Body of pancreas (tissue), 4 donors: ENCODE data around the gene TMEM178B. TPM values are rescaled to one million over a fixed set of nuclear protein-coding genes. Genes with fewer than 3 reads are reported as not detected.
A peak's percentile ranks its signal among the peaks of the same experiment; 100 is the strongest.

Experiments
- ATAC-seq: fragments of 150-250 bp; one replicate; pipeline ENCODE4 v1.9.1; 2016
- DNase-seq, 4 donors: peaks; one replicate each; pipeline ENCODE4 v3.0.0-alpha.2; 2019
- H3K27ac ChIP-seq, 4 donors: fragments of 200-600 bp; sonication (generic); 1 replicate in 3 of 4; 2 replicates in 1 of 4; pipeline versions ENCODE4 v1.5.1 to v1.6.1; 2016 to 2019; ENCODE audit warnings: mild to moderate bottlenecking in 1 of 4, mixed read lengths in 1 of 4, moderate library complexity in 1 of 4
- H3K27me3 ChIP-seq, 2 donors: fragments of 200-600 bp; sonication (generic); one replicate each; pipeline ENCODE4 v1.6.0; 2016; ENCODE audit warnings: mild to moderate bottlenecking in 1 of 2
- H3K36me3 ChIP-seq, 2 donors: fragments of 200-600 bp; sonication (generic); replicated peaks in 1 of 2; 2 replicates each; pipeline ENCODE4 v1.5.1; 2016; ENCODE audit warnings: low read depth in 2 of 2; ENCODE audit not compliant: insufficient read depth in 1 of 2
- H3K4me1 ChIP-seq: fragments of 200-600 bp; sonication (generic); one replicate; pipeline ENCODE4 v1.6.0; 2016
- H3K4me3 ChIP-seq, 2 donors: fragments of 200-600 bp; sonication (generic); 1 replicate in 1 of 2; 2 replicates in 1 of 2; pipeline ENCODE4 v1.5.1; 2016 to 2019
- H3K9me3 ChIP-seq, 3 donors: fragments of 200-600 bp; sonication (generic); 1 replicate in 2 of 3; 2 replicates in 1 of 3; pipeline ENCODE4 v1.5.1; 2016
- POLR2A ChIP-seq, 3 donors: fragments of 450-650 bp; IDR thresholded peaks; one replicate each; pipeline ENCODE4 v1.6.1; 2016; ENCODE audit warnings: antibody characterized with exemption in 3 of 3, mild to moderate bottlenecking in 2 of 3
- WGBS, 2 donors: methylation state at CpG; one replicate each; pipeline ENCODE4 v1.1.5; 2017; 5-methylcytosine and 5-hydroxymethylcytosine counted together
- intact Hi-C: fragments of 100-400 bp; cut with DNase I; formaldehyde crosslinking; loops from one replicate; pipeline ENCODE4 v1.15.1; 2023
- total RNA-seq, 2 donors: library from RNA; depleted of rRNA; stranded (reverse); fragments of >200 nt; gene quantifications; one replicate each; pipeline ENCODE4 v1.1.0, GENCODE V29; 2016
- TF ChIP-seq, protein P1 (sequence below), 7 experiments: fragments of 450-650 bp in 4 of 7; fragments of 200-600 bp in 3 of 7; sonication (generic) in 3 of 7; IDR thresholded peaks; one replicate each; pipeline ENCODE4 v1.5.1; 2016 to 2019; ENCODE audit warnings: antibody characterized with exemption in 7 of 7

The TMEM178B gene
- total RNA-seq, 2 donors from 2014 or later, result 1.0 to 11.9 TPM

DNA sequence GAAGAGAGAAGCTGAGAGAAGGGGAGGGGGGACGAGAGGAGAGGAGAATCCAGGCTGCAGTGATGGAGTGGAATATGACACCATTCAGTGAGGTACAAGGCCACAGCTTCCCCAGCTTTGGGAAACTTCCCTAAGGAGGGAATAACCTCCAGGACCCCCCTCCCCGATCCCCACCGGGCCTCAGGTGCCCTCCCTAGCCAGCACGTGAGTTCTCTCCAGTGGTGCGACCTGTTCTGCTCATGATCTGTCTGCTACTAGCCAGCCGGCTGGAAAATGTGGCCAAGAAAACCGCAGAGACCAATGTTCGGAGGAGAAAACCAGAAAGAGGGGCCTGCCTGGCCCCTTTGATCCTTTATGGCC lies 437.4 kb downstream of the TMEM178B start:
- H3K4me1 ChIP-seq, result peaks cover 12% of the 10 kb centered on the region
- H3K9me3 ChIP-seq, result no peaks in the 10 kb centered on the region
- 0 to 2% methylated on average over 8 of the region's 8 CpGs for WGBS, 2 donors
- no peaks in the 10 kb centered on the region for H3K36me3 ChIP-seq
- intact Hi-C loops, result no loop called here
- DNase-seq (peak in 1 of 4 donors; percentile 12), ATAC-seq (no peak)
- H3K4me3 ChIP-seq, result no peak overlapping the region
- H3K27me3 ChIP-seq, result peaks cover 0 to 3% of the 10 kb centered on the region in 2 donors
- no peak for TF ChIP-seq POLR2A (IDR thresholded peaks at IDR 0.05)
- TF ChIP-seq, protein P1, sequence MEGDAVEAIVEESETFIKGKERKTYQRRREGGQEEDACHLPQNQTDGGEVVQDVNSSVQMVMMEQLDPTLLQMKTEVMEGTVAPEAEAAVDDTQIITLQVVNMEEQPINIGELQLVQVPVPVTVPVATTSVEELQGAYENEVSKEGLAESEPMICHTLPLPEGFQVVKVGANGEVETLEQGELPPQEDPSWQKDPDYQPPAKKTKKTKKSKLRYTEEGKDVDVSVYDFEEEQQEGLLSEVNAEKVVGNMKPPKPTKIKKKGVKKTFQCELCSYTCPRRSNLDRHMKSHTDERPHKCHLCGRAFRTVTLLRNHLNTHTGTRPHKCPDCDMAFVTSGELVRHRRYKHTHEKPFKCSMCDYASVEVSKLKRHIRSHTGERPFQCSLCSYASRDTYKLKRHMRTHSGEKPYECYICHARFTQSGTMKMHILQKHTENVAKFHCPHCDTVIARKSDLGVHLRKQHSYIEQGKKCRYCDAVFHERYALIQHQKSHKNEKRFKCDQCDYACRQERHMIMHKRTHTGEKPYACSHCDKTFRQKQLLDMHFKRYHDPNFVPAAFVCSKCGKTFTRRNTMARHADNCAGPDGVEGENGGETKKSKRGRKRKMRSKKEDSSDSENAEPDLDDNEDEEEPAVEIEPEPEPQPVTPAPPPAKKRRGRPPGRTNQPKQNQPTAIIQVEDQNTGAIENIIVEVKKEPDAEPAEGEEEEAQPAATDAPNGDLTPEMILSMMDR (IDR thresholded peaks at IDR 0.05), result no peak
- H3K27ac ChIP-seq, result no peak overlapping the region

DNA sequence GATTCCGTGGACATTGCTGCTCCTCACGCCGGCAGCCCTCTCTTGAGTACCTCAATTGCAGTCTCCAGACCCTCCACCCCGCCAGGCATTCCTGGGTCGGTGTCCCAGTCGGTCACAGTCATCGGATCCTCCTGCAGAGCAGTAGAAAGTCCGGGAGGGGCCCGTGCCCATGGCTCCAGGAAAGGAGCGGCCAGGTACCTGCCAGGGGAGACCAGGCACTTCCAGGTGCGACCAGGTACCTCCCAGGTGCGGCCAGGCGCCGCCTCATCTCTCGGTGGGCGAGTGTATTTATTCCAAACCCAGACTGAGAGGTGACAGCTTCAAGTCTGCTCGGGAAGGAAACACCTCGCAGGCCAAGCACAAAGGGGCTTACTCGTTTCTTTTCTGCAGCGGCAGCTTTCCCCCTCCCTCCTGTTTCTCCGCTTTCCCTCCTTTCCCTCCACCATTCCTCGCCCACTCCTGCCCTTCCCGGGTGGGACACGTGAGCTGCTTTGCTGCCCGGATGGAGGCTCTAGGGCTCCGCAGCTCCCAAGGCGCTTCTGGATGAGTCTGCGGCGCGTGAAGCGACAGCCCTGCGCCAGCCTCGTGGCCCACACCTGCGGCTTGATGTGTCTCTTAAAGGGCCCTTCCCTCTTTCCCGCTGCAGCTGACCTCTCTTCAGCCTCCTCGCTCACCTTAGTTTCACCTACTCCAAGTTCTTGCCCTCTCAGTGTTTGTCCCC lies 438.0 kb downstream of the TMEM178B start:
- intact Hi-C loops, result no loop called here
- Histone ChIP-seq H3K27ac (no peak overlapping the region), H3K9me3 (no peaks in the 10 kb centered on the region), H3K27me3 (peaks cover 0 to 3% of the 10 kb centered on the region in 2 donors), H3K4me3 (peak overlapping the region in 1 of 2 donors; percentile 19), H3K4me1 (peaks cover 12% of the 10 kb centered on the region), H3K36me3 (no peaks in the 10 kb centered on the region)
- DNase-seq (peak; percentile 19 to 52 (median 28)), ATAC-seq (peak; percentile 48)
- TF ChIP-seq POLR2A (IDR thresholded peaks at IDR 0.05), result peak in 1 of 3 donors; percentile 27
- TF ChIP-seq, protein P1 (IDR thresholded peaks at IDR 0.05), result no peak
- 4% methylated on average over 34 to 36 of the region's 36 CpGs for WGBS, 2 donors

DNA sequence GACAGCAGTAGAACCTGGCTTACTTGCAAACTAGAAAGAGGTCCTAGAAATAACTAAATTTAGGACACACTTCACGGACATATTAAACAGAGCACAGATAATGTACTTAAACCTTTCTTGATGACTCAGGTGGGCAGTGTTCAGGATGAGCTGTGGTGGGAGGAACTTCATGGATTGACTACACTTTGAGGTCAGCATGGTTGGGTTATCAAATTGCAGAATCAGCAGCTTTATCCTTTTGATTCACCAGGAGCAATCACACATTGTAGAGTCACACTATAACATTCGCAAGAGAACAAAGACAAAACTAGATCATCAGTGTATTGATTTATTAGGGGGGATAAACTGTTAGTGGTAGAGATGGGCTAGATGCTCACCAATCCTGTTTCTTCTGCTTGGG lies 438.7 kb downstream of the TMEM178B start:
- no peak for ATAC-seq
- Histone ChIP-seq H3K4me3 (no peak overlapping the region), H3K27me3 (peaks cover 0 to 3% of the 10 kb centered on the region in 2 donors), H3K27ac (no peak overlapping the region), H3K9me3 (no peaks in the 10 kb centered on the region), H3K36me3 (no peaks in the 10 kb centered on the region), H3K4me1 (peaks cover 12% of the 10 kb centered on the region)
- TF ChIP-seq, protein P1 (IDR thresholded peaks at IDR 0.05), result no peak
- TF ChIP-seq POLR2A (IDR thresholded peaks at IDR 0.05), result no peak
- DNase-seq, result no peak
- 76 to 84% methylated on average over 2 of the region's 2 CpGs for WGBS, 2 donors
- intact Hi-C loops, result no loop called here

DNA sequence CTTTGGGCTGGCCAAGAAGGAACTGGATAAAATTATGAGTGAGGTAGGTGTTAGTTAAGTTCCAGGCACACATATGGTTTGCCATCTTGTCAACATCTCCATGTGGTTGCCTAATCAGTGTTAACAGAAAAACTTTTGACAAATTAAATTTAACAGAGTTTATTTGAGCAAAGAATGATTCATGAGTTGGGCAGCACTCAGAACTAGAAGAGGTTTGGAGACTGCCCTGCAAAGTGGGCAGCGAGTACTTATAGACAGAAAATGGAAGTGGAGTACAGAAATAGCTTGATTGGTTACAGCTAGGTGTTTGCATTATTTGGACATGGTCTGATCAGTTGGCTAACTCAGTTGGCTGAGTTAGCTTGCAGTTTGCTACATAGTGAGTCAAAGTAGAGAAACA lies 439.9 kb downstream of the TMEM178B start:
- H3K4me1 ChIP-seq, result peaks cover 12% of the 10 kb centered on the region
- peaks cover 0 to 3% of the 10 kb centered on the region in 2 donors for H3K27me3 ChIP-seq
- no peaks in the 10 kb centered on the region for H3K36me3 ChIP-seq
- H3K27ac ChIP-seq, result no peak overlapping the region
- intact Hi-C loops, result no loop called here
- no peak for DNase-seq
- no peak for ATAC-seq
- no peaks in the 10 kb centered on the region for H3K9me3 ChIP-seq
- WGBS, 2 donors, result 89 to 91% methylated on average over 1 of the region's 1 CpG
- H3K4me3 ChIP-seq, result no peak overlapping the region
- no peak for TF ChIP-seq POLR2A (IDR thresholded peaks at IDR 0.05)
- TF ChIP-seq, protein P1 (IDR thresholded peaks at IDR 0.05), result no peak

DNA sequence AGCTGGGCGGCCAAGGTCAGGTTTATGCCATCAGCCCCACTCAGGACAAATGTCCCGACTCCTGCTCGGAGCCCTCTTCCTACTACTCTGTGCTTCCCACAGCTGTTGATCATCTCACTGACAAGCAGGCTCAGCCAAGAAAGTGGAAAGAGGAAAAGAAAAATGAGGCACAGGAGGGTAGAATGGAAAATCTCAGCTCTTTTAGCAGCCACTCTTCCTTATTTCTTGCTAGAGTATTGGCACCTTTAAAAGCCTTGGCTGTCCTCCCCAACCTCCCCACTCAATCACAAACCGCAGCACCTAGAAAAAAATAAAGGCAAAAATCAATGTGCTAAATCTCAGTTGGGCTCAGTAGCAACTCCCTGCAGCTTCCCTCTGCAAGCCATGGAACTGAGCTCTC lies 442.1 kb downstream of the TMEM178B start:
- DNase-seq (no peak), ATAC-seq (no peak)
- Histone ChIP-seq H3K9me3 (no peaks in the 10 kb centered on the region), H3K4me3 (no peak overlapping the region), H3K36me3 (no peaks in the 10 kb centered on the region), H3K27ac (no peak overlapping the region), H3K27me3 (peaks cover 0 to 3% of the 10 kb centered on the region in 2 donors), H3K4me1 (peaks cover 12% of the 10 kb centered on the region)
- no peak for TF ChIP-seq POLR2A (IDR thresholded peaks at IDR 0.05)
- TF ChIP-seq, protein P1 (IDR thresholded peaks at IDR 0.05), result no peak
- WGBS, 2 donors, result 50 to 54% methylated on average over 4 of the region's 4 CpGs
- intact Hi-C loops, result no loop called here
